Peyer's patch (tissue), 4 donors: ENCODE measurements around the gene TUBB3.
"Not testable (repeated sequence)": the region's sequence is repeated elsewhere in the genome, so short reads cannot be mapped to it uniquely, and the experiment has no call there.

Experiments
- CTCF ChIP-seq, 6 experiments: fragments of 450-650 bp in 4 of 6; fragments of 200-600 bp in 2 of 6; sonication (generic) in 1 of 6; IDR thresholded peaks; one replicate each; pipeline ENCODE4 v1.5.1; 2017 to 2019; ENCODE audit warnings: antibody characterized with exemption in 6 of 6, mild to moderate bottlenecking in 3 of 6, moderate library complexity in 1 of 6
- POLR2A ChIP-seq, 2 donors: fragments of 450-650 bp; IDR thresholded peaks; one replicate each; pipeline ENCODE4 v1.5.1; 2017; ENCODE audit warnings: antibody characterized with exemption in 2 of 2, mild to moderate bottlenecking in 2 of 2, moderate library complexity in 2 of 2

- TF ChIP-seq CTCF, POLR2A (IDR thresholded peaks at IDR 0.05): not testable (repeated sequence)
Observed at GRCh38 chr16:89967436-89967835, 44.3 kb downstream of the TUBB3 start.
